Measurements from ENCODE around the gene GRHL3.

Gene GRHL3

GRCh38 chr1:24279590-24280232 lies 39.4 kb upstream of the GRHL3 start:
- TF ChIP-seq CTCF (conservative IDR thresholded peaks at IDR 0.05; ENCODE audit: low read depth, low read length): no peak
- DNase-seq (ENCODE audit: low read depth): no peak
- H3K4me3 ChIP-seq (ENCODE audit: low read length): no peak overlapping the region

GRCh38 chr1:24281591-24281990 lies 37.6 kb upstream of the GRHL3 start:
- no peak for TF ChIP-seq CTCF (conservative IDR thresholded peaks at IDR 0.05; ENCODE audit: low read depth, low read length)
- DNase-seq (ENCODE audit: low read depth): no peak
- H3K4me3 ChIP-seq (ENCODE audit: low read length): no peak overlapping the region

DNA sequence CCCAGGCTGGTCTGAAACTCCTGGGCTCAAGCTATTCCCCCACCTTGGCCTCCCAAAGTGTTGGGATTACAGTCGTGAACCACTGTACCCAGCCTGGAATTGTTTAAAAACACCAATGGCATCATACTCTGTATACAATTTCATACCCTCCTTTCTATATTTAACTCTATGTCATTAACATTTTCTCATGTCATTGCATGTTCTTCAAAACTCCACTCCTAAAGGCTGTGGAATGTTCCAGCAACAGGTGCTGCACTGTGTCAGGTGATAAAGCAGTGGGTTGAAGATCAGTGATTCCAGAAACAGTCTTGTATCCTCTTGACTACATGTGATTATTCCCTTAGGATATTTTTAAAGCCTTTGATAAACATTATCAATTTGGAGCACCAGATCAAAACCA lies 36.7 kb upstream of the GRHL3 start:
- no peak for DNase-seq (ENCODE audit: low read depth)
- no peak for TF ChIP-seq CTCF (conservative IDR thresholded peaks at IDR 0.05; ENCODE audit: low read depth, low read length)
- no peak overlapping the region for H3K4me3 ChIP-seq (ENCODE audit: low read length)

DNA sequence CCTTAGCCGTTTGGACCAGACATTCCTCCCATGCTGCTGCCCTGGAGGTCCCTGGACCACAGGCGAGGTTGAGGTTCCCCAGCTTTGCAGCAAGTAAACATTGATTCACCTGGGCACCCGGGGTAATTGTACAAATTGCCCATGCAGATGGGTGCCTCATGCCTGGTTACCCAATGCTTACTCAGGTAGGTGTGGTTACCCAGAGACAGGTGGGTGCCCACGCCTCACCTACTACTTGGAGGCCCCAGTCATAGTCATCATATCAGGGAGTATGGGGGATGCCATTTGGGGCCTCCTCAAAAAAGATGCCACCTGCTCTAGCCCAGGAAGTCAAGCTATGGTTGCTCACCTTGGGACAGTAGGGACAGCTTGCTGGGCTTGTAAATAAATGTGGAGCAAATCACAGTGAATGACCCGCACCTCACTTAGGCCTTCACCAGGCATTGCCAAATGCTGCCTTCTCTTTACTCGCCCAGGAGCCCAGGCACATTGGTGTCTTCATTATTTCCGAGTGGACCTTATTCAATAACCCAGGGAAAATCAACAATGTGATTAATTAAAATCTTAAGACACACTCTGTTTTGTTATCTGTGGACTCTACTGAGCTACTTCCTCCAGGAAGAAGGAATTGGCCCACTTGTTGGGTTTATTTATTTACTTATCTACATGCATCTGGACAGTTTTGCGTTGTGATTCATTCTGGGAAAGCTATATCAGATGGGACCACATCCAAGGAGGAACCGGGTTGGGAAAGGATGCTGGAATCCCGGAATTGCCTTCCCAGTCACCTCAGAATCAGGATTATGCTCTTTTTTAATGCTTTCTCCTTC lies 35.6 kb upstream of the GRHL3 start:
- H3K4me3 ChIP-seq (ENCODE audit: low read length): no peak overlapping the region
- no peak for TF ChIP-seq CTCF (conservative IDR thresholded peaks at IDR 0.05; ENCODE audit: low read depth, low read length)
- no peak for DNase-seq (ENCODE audit: low read depth)

GRCh38 chr1:24284156-24284471 lies 35.0 kb upstream of the GRHL3 start:
- TF ChIP-seq CTCF (conservative IDR thresholded peaks at IDR 0.05; ENCODE audit: low read depth, low read length): no peak

GRCh38 chr1:24285231-24285630 lies 33.9 kb upstream of the GRHL3 start:
- TF ChIP-seq CTCF (conservative IDR thresholded peaks at IDR 0.05; ENCODE audit: low read depth, low read length): no peak
- H3K4me3 ChIP-seq (ENCODE audit: low read length): no peak overlapping the region
- no peak for DNase-seq (ENCODE audit: low read depth)

More at GRCh38 chr1:24284156-24284471, 35.0 kb upstream of the GRHL3 start:
- DNase-seq (ENCODE audit: low read depth): no peak
- H3K4me3 ChIP-seq (ENCODE audit: low read length): no peak overlapping the region

Data from retinal pigment epithelial cell (primary cell).